Motor neuron (in vitro differentiated cells): ENCODE data around the gene SUFU. TPM values are rescaled to one million over a fixed set of nuclear protein-coding genes. Genes with fewer than 3 reads are reported as not detected.

ENCODE experiments used
- ATAC-seq, 8 experiments: fragments of 200-7000 bp; cut with Tn5 transposase; replicated peaks in 6 of 8; 2 replicates each; pipeline ENCODE4 v1.8.0; 2021; ENCODE audit warnings: mild to moderate bottlenecking in 8 of 8, moderate library complexity in 8 of 8
- H3K27ac ChIP-seq, 2 donors: fragments of 250-450 bp; sonication (Bioruptor Pico); 2 replicates each; pipeline ENCODE4 v1.9.0; 2021; ENCODE audit warnings: antibody characterized with exemption in 2 of 2, mild to moderate bottlenecking in 2 of 2, moderate library complexity in 1 of 2
- H3K4me1 ChIP-seq, 2 donors: fragments of 250-450 bp; sonication (Bioruptor Pico); replicated peaks in 1 of 2; 2 replicates each; pipeline ENCODE4 v1.6.1; 2021; ENCODE audit warnings: antibody characterized with exemption in 2 of 2, mild to moderate bottlenecking in 2 of 2, moderate library complexity in 1 of 2
- H3K4me3 ChIP-seq, 5 donors: fragments of 250-450 bp; sonication (Bioruptor Pico); 2 replicates each; pipeline ENCODE4 v1.9.0; 2021; ENCODE audit warnings: antibody characterized with exemption in 5 of 5, mild to moderate bottlenecking in 5 of 5, moderate library complexity in 4 of 5
- WGBS, 10 experiments: fragments of 450-650 bp; shearing (Covaris generic); methylation state at CpG; one replicate each; pipeline ENCODE4 v1.0.0; 2022; 5-methylcytosine and 5-hydroxymethylcytosine counted together
- in situ Hi-C, 9 experiments: fragments of 400-800 bp; cut with MboI; loops; one replicate each; pipeline ENCODE4 v1.15.0; 2021; ENCODE audit warnings: low sequenced_read_pairs in 9 of 9, low pct_unique_long_range_greater_than_20kb in 2 of 9; ENCODE audit not compliant: unreplicated experiment in 9 of 9
- total RNA-seq, 8 experiments: library from RNA; unstranded; fragments of 300-600 nt; gene quantifications; 2 replicates each; pipeline versions ENCODE4 v1.2.3 to v1.2.4, GENCODE V29; 2022

The SUFU gene
- total RNA-seq, 8 experiments from 2014 or later: 2.9 to 9.7 (median 4.8) TPM

- peak overlapping the region; percentile 85 to 87 for H3K27ac ChIP-seq
- peaks cover 73 to 78% of the 10 kb centered on the region in 2 donors for H3K4me1 ChIP-seq
- ATAC-seq: no peak
- H3K4me3 ChIP-seq: no peak overlapping the region
- 40 to 82% (median 75%) methylated on average over 1 to 7 of the region's 9 CpGs; no CpG with 5 or more reads in 3 of the 10 experiments for whole genome bisulfite sequencing, 10 experiments
- in situ Hi-C loops: no loop called here
Measured at GRCh38 chr10:102677331-102678067, 173.7 kb downstream of the SUFU start.

DNA sequence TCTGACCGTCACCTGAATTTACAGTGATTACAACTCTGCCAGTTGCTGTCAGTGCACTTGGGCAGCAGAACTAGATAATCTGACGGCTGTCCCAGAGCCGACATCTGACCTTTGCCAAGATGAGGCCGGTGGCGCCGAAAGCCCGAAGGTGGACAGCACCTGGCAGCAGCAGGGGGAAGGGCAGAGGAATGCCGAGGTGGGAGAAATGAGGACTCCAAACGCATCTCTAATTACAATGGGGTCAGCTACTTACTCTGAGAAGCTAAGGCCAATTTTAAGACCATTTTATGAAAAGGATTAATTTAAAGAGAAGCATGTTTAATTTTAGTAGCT, 174.3 kb downstream of the SUFU start:
- peaks cover 67 to 75% of the 10 kb centered on the region in 2 donors for H3K4me1 ChIP-seq
- H3K4me3 ChIP-seq: no peak overlapping the region
- H3K27ac ChIP-seq: peak overlapping the region; percentile 85 to 87
- no peak for ATAC-seq
- WGBS, 10 experiments: 33 to 86% (median 73%) methylated on average over 1 to 9 of the region's 9 CpGs; no CpG with 5 or more reads in 4 of the 10 experiments
- in situ Hi-C loops: no loop called here

DNA sequence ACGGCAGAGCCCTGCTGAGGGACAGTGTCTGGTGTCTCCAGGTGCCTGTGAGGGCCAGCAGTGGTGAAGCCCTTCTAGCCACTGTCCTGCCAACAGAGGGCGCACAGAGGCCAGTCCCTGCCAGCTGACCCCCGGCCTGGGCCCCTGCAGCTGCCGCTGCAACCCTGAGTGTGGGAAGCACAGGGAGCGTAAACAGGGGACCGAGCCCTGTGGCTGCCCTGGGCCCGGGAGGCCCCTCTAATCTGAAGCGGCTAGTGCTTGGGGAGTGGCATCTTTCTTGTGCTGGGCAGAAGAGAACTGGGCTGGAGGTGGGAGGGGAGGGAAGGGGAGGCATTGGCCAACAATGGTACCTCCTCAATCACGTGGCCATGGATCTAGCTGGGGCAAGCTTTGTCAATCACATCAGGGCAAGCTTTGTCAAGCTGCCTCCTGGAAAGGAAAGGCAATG, 175.1 kb downstream of the SUFU start:
- peaks cover 59 to 66% of the 10 kb centered on the region in 2 donors for H3K4me1 ChIP-seq
- ATAC-seq: peak; percentile 53 to 90 (median 63)
- WGBS, 10 experiments: 0 to 40% (median 4%) methylated on average over 1 to 4 of the region's 9 CpGs; no CpG with 5 or more reads in 7 of the 10 experiments
- H3K4me3 ChIP-seq: no peak overlapping the region
- H3K27ac ChIP-seq: peak overlapping the region; percentile 67
- in situ Hi-C loops: no loop called here

- ATAC-seq: no peak
- in situ Hi-C loops: no loop called here
- Histone ChIP-seq H3K4me3 (no peak overlapping the region), H3K4me1 (peaks cover 52 to 61% of the 10 kb centered on the region in 2 donors), H3K27ac (peak overlapping the region; percentile 67)
- WGBS, 10 experiments: 80 to 100% (median 100%) methylated on average over 1 to 4 of the region's 4 CpGs; no CpG with 5 or more reads in 3 of the 10 experiments
Measured at GRCh38 chr10:102679596-102679995, 175.8 kb downstream of the SUFU start.

DNA sequence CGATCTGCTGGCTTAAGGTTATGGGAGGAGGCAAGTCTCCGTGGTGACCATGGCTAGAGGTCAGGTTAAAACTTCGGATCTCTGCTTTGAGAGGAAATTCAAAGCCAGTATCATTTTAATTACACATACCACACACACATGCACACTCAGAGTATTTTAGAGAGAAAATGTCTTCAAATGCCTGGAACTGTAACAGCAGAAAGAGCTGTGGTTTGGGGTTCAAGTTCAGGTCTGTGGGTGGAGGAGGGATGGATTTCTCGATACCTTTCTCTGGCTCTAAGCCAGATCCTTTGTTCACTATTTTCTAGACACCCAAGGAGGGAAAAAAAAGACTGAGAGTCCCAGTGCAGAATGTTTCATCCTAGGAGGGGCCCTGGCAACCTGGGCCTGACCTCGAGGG, 177.9 kb downstream of the SUFU start:
- no peak overlapping the region for H3K4me3 ChIP-seq
- peaks cover 31 to 42% of the 10 kb centered on the region in 2 donors for H3K4me1 ChIP-seq
- ATAC-seq: no peak
- WGBS, 10 experiments: 61 to 100% (median 100%) methylated on average over 1 to 3 of the region's 5 CpGs; no CpG with 5 or more reads in 3 of the 10 experiments
- no peak overlapping the region for H3K27ac ChIP-seq
- in situ Hi-C loops: no loop called here

- ATAC-seq: no peak
Measured at GRCh38 chr10:102682416-102682815, 178.6 kb downstream of the SUFU start.

GRCh38 chr10:102682981-102683380, 179.2 kb downstream of the SUFU start:
- in situ Hi-C loops: no loop called here
- 40 to 100% (median 83%) methylated on average over 1 to 4 of the region's 4 CpGs for WGBS, 10 experiments
- no peak for ATAC-seq
- H3K4me3 ChIP-seq: no peak overlapping the region
- H3K4me1 ChIP-seq: peaks cover 18 to 29% of the 10 kb centered on the region in 2 donors
- no peak overlapping the region for H3K27ac ChIP-seq

More at GRCh38 chr10:102682416-102682815, 178.6 kb downstream of the SUFU start:
- H3K4me3 ChIP-seq: no peak overlapping the region
- H3K27ac ChIP-seq: no peak overlapping the region
- in situ Hi-C loops: no loop called here
- WGBS, 10 experiments: 58 to 100% (median 89%) methylated on average over 1 to 4 of the region's 7 CpGs; no CpG with 5 or more reads in 2 of the 10 experiments
- peaks cover 24 to 35% of the 10 kb centered on the region in 2 donors for H3K4me1 ChIP-seq

Other genes starting within 250 kb of the SUFU start
- 10 to 100 TPM in 5 of 8 experiments, 1 to 10 TPM in 3; 5.2 to 38.8 (median 11.8) TPM for gene NFKB2, start 108.3 kb upstream of the SUFU start, total RNA-seq
- gene PSD, start 85.2 kb upstream of the SUFU start, total RNA-seq: 10 to 100 TPM in 5 of 8 experiments, 1 to 10 TPM in 3; 5.9 to 55.8 (median 31.8) TPM
- gene FBXL15, start 83.1 kb upstream of the SUFU start, total RNA-seq: 10 to 100 TPM in 4 of 8 experiments, 1 to 10 TPM in 4; 7.0 to 17.4 (median 11.6) TPM
- gene CUEDC2, start 71.4 kb upstream of the SUFU start, total RNA-seq: 10 to 100 TPM; 47.3 to 99.0 (median 71.7) TPM
- 1 to 10 TPM in 2 of 8 experiments, under 1 TPM in 5, not detected in 1; 0.38 to 2.3 (median 0.87) TPM for gene C10orf95, start 52.4 kb upstream of the SUFU start, total RNA-seq
- 100 to 1,000 TPM in 5 of 8 experiments, 10 to 100 TPM in 3; 70.4 to 138 (median 108) TPM for gene ACTR1A, start 1.3 kb upstream of the SUFU start, total RNA-seq
- 10 to 100 TPM; 42.5 to 84.5 (median 68.6) TPM for gene TRIM8, start 140.5 kb downstream of the SUFU start, total RNA-seq
- 10 to 100 TPM in 5 of 8 experiments, 1 to 10 TPM in 3; 4.9 to 29.8 (median 19.4) TPM for gene ARL3, start 210.4 kb downstream of the SUFU start, total RNA-seq
- gene SFXN2, start 210.7 kb downstream of the SUFU start, total RNA-seq: 10 to 100 TPM in 2 of 8 experiments, 1 to 10 TPM in 6; 1.2 to 21.5 (median 4.9) TPM
- gene WBP1L, start 240.0 kb downstream of the SUFU start, total RNA-seq: 10 to 100 TPM; 21.1 to 49.7 (median 26.7) TPM